ENCODE results near the gene REXO1. TPM values are rescaled to one million over a fixed set of nuclear protein-coding genes. Genes with fewer than 3 reads are reported as not detected.

The REXO1 gene
- total and polyA plus RNA-seq, 2 of the 13 experiments (the other 11 are each of a cell fraction or from before 2014, with no cell fraction given) = 5.0 to 11.2 TPM

DNA sequence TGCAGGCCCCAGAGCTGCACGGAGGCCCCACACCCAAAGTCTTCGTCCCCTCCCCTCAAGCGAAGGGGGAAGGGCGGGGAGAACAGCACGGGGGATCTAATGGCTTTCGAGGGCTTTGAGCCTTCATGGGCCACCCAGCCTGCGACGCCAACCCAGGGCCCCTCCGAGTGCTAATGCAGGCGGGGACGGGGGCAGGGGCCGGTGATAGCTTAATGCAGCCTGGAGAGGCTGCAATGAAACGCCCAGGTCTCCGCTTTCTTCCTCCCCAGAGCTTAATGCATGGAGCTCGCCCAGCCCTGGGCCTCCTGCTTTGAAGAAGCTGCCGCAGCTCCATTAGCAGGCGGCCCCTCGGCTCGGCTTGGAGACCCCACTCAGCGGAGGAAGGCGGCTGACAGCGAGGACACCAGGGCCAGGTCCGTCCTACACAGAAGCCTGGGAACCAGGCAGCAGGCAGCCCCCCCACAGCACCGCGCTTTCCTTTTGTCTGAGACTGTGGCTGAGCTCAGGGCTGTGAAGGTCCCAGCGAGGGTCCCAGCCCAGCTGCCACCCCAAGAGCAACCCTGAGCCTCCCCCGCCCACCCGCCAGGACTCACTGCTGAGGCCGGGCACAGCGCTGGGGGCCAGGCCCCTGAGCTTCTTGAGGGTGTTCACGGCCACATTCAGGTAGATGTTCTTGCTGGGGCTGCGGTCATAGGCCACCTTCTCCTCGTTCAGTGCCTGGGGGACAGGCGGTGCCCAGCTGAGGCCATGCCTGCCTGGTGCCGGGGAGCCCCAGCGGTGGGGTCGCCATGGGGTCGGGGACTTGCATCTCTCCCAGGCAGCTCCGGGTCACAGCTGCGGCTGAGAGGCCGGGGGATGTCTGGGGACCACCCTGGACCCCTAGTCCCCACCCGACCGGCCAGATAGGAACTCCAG lies 28.7 kb downstream of the REXO1 start:
- FAIRE-seq (no peak), DNase-seq (ENCODE audit: low spot score) (no peak), ATAC-seq (no peak)
- Histone ChIP-seq H3K79me2 (ENCODE audit: insufficient read depth, low read length) (no peaks in the 10 kb centered on the region), H2AFZ (ENCODE audit: low read length) (no peak overlapping the region), H4K20me1 (ENCODE audit: insufficient read depth, low read length) (no peaks in the 10 kb centered on the region), H3K4me2 (ENCODE audit: low read depth, low read length) (no peak overlapping the region), H3K9me3 (ENCODE audit: low read length) (no peaks in the 10 kb centered on the region), H3K9ac (ENCODE audit: insufficient read depth, low read depth, low read length) (no peak overlapping the region), H3K4me1 (ENCODE audit: insufficient read depth, low read length) (no peaks in the 10 kb centered on the region), H3K36me3 (replicated peaks in 1 of 2; ENCODE audit: control insufficient read depth in 1 of 2, insufficient read depth in 2 of 2, low read length in 2 of 2) (peaks cover 40 to 52% of the 10 kb centered on the region in 2 experiments), H3K27ac (ENCODE audit: extremely low read length, insufficient read depth, low read length) (no peak overlapping the region), H3K27me3 (ENCODE audit: control insufficient read depth in 1 of 2, insufficient read depth in 2 of 2, low read length in 2 of 2) (no peaks in the 10 kb centered on the region), H3K4me3 (replicated peaks in 1 of 3; ENCODE audit: insufficient read depth in 1 of 3, low read depth in 2 of 3, low read length in 3 of 3) (no peak overlapping the region)
- ChIA-PET CTCF (ENCODE audit: low intra/inter-chr PET ratio, low total read pairs) (no interaction called here), POLR2A (interaction anchor here (0.5 kb wide), 1 partner anchor 110 kb away, joined by 3 read pairs; no protein-coding TSS in a partner anchor)
- intact Hi-C loops (cut with micrococcal nuclease; ENCODE audit: unreplicated experiment) (no loop called here), in situ Hi-C loops (cut with HindIII; ENCODE audit: extremely low pct_ligation_motif_present, low pct_unique_long_range_greater_than_20kb) (loop anchor here (5.0 kb wide), 1 partner anchor 42 kb away; no protein-coding TSS in a partner anchor)
- 98% methylated on average over 17 of the region's 43 CpGs for WGBS (ENCODE audit: low lambda C conversion rate)
- no TSS peak for BruUV-seq (replicated peaks)
- peak; percentile 74 for TF ChIP-seq AGO2 (optimal IDR thresholded peaks at IDR 0.05; ENCODE audit: low read depth, low read length)
- no peak for TF ChIP-seq ZNF253 (CRISPR knock-in tag; IDR thresholded peaks at IDR 0.05; ENCODE audit: borderline replicate concordance)

DNA sequence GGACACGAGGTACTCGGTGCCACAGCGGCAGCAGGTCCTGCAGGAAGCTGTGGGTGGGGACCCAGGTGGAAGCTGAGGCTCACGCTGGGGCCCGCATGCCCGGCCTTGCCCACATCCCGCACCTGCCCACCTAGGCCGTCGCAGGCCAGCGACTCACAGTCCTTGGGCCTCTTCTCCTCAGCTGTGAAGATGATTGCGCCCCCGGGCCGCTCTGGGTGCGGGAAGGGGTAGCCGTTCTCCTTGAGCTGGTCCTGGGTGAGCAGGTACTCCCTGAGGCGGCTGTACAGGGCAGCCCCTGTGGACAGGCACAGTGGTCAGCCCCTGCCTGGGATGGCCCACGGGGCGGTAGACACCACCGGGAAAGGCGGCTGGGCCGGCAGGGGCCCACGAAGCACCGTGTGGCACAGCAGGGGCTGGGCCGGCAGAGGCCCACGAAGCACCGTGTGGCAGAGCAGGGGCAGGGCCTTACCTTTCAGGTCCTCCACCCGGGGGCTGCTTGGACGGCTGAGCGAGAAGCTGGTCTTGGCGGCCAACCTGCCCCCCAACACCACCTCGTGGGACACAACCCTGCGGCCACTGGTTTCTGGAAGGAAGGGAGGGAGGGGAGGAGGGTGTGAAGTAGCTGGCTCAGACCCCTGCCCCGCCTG lies 29.6 kb downstream of the REXO1 start:
- DNase-seq (ENCODE audit: low spot score) (no peak), FAIRE-seq (no peak), ATAC-seq (no peak)
- H3K4me1 ChIP-seq (ENCODE audit: insufficient read depth, low read length) = peaks cover 5% of the 10 kb centered on the region
- H3K9ac ChIP-seq (ENCODE audit: insufficient read depth, low read depth, low read length) = no peak overlapping the region
- H3K36me3 ChIP-seq (replicated peaks in 1 of 2; ENCODE audit: control insufficient read depth in 1 of 2, insufficient read depth in 2 of 2, low read length in 2 of 2) = peaks cover 35 to 47% of the 10 kb centered on the region in 2 experiments
- no peaks in the 10 kb centered on the region for H3K9me3 ChIP-seq (ENCODE audit: low read length)
- WGBS (ENCODE audit: low lambda C conversion rate) = 100% methylated on average over 5 of the region's 33 CpGs
- H2AFZ ChIP-seq (ENCODE audit: low read length) = no peak overlapping the region
- TF ChIP-seq, protein P1, sequence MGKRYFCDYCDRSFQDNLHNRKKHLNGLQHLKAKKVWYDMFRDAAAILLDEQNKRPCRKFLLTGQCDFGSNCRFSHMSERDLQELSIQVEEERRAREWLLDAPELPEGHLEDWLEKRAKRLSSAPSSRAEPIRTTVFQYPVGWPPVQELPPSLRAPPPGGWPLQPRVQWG (CRISPR knock-in tag; IDR thresholded peaks at IDR 0.05; ENCODE audit: borderline replicate concordance, low read depth) = no peak
- peak; percentile 15 for TF ChIP-seq AGO2 (optimal IDR thresholded peaks at IDR 0.05; ENCODE audit: low read depth, low read length)
- TF ChIP-seq, protein P2, sequence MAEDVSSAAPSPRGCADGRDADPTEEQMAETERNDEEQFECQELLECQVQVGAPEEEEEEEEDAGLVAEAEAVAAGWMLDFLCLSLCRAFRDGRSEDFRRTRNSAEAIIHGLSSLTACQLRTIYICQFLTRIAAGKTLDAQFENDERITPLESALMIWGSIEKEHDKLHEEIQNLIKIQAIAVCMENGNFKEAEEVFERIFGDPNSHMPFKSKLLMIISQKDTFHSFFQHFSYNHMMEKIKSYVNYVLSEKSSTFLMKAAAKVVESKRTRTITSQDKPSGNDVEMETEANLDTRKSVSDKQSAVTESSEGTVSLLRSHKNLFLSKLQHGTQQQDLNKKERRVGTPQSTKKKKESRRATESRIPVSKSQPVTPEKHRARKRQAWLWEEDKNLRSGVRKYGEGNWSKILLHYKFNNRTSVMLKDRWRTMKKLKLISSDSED (CRISPR knock-in tag; IDR thresholded peaks at IDR 0.05) = no peak
- TF ChIP-seq ZNF3 (CRISPR knock-in tag; IDR thresholded peaks at IDR 0.05) = no peak
- H3K27ac ChIP-seq (ENCODE audit: extremely low read length, insufficient read depth, low read length) = no peak overlapping the region
- H3K4me3 ChIP-seq (replicated peaks in 1 of 3; ENCODE audit: insufficient read depth in 1 of 3, low read depth in 2 of 3, low read length in 3 of 3) = no peak overlapping the region
- H3K27me3 ChIP-seq (ENCODE audit: control insufficient read depth in 1 of 2, insufficient read depth in 2 of 2, low read length in 2 of 2) = no peaks in the 10 kb centered on the region
- intact Hi-C loops (cut with micrococcal nuclease; ENCODE audit: unreplicated experiment) = no loop called here
- no peaks in the 10 kb centered on the region for H4K20me1 ChIP-seq (ENCODE audit: insufficient read depth, low read length)
- no TSS peak for BruUV-seq (replicated peaks)
- ChIA-PET CTCF (ENCODE audit: low intra/inter-chr PET ratio, low total read pairs) (no interaction called here), POLR2A (no interaction called here)
- in situ Hi-C loops (cut with HindIII; ENCODE audit: extremely low pct_ligation_motif_present, low pct_unique_long_range_greater_than_20kb) = no loop called here
- no peak overlapping the region for H3K4me2 ChIP-seq (ENCODE audit: low read depth, low read length)
- H3K79me2 ChIP-seq (ENCODE audit: insufficient read depth, low read length) = no peaks in the 10 kb centered on the region

Data from HepG2 (cell line).